Ishikawa (cell line): ENCODE data around the gene RPTOR.

Experiments used
- EGR1 ChIP-seq: IDR thresholded peaks from 2 replicates; pipeline ENCODE4 v1.6.1; 2012
- EP300 ChIP-seq: IDR thresholded peaks from 2 replicates; pipeline ENCODE4 v1.6.1; 2012; ENCODE audit warnings: borderline replicate concordance
- FOXM1 ChIP-seq: IDR thresholded peaks from 2 replicates; pipeline ENCODE4 v1.6.1; 2012; ENCODE audit warnings: low read depth, borderline replicate concordance
- NFIC ChIP-seq: IDR thresholded peaks from 2 replicates; pipeline ENCODE4 v1.6.1; 2012
- RAD21 ChIP-seq: IDR thresholded peaks from 2 replicates; pipeline ENCODE4 v1.6.1; 2012; ENCODE audit warnings: low read depth
- TCF12 ChIP-seq: IDR thresholded peaks from 2 replicates; pipeline ENCODE4 v1.6.1; 2012; ENCODE audit warnings: low read depth
- TEAD4 ChIP-seq: IDR thresholded peaks from 2 replicates; pipeline ENCODE4 v1.6.1; 2012
- TF ChIP-seq, protein P1 (sequence below): IDR thresholded peaks from 2 replicates; pipeline ENCODE4 v1.6.1; 2012
- TF ChIP-seq, protein P2 (sequence below): IDR thresholded peaks from 2 replicates; pipeline ENCODE4 v1.6.1; 2012
- TF ChIP-seq, protein P3 (sequence below): IDR thresholded peaks from 2 replicates; pipeline ENCODE4 v1.6.1; 2012; ENCODE audit warnings: low read depth, mild to moderate bottlenecking

DNA sequence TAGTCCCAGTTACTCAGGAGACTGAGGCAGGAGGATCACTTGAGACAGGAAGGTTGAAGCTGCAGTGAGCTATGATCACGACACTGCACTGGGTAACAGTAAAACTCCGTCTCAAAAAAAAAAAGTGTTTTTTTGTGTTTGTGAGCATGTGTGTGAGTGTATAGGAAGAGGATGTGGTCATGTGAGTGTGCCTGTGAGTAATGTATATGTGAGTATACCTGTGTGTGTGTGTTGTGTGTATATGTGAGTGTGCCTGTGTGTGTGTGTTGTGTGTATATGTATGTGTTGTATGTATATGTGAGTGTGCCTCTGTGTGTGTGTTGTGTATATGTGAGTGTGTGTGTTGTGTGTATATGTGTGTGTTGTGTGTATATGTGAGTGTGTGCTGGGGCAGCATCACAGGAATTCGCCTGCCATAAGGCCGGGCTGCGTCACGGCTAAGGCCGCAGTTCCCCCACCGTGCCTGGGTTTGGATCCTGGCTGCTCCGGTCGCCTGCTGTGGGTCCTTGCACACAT lies 46.9 kb upstream of the RPTOR start:
- TF ChIP-seq, protein P1, sequence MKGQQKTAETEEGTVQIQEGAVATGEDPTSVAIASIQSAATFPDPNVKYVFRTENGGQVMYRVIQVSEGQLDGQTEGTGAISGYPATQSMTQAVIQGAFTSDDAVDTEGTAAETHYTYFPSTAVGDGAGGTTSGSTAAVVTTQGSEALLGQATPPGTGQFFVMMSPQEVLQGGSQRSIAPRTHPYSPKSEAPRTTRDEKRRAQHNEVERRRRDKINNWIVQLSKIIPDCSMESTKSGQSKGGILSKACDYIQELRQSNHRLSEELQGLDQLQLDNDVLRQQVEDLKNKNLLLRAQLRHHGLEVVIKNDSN: no peak
- TF ChIP-seq TEAD4 (no peak), NFIC (no peak), EP300 (no peak), EGR1 (no peak), FOXM1 (no peak), RAD21 (no peak), TCF12 (no peak)
- TF ChIP-seq, protein P2, sequence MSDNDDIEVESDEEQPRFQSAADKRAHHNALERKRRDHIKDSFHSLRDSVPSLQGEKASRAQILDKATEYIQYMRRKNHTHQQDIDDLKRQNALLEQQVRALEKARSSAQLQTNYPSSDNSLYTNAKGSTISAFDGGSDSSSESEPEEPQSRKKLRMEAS: no peak
- TF ChIP-seq, protein P3, sequence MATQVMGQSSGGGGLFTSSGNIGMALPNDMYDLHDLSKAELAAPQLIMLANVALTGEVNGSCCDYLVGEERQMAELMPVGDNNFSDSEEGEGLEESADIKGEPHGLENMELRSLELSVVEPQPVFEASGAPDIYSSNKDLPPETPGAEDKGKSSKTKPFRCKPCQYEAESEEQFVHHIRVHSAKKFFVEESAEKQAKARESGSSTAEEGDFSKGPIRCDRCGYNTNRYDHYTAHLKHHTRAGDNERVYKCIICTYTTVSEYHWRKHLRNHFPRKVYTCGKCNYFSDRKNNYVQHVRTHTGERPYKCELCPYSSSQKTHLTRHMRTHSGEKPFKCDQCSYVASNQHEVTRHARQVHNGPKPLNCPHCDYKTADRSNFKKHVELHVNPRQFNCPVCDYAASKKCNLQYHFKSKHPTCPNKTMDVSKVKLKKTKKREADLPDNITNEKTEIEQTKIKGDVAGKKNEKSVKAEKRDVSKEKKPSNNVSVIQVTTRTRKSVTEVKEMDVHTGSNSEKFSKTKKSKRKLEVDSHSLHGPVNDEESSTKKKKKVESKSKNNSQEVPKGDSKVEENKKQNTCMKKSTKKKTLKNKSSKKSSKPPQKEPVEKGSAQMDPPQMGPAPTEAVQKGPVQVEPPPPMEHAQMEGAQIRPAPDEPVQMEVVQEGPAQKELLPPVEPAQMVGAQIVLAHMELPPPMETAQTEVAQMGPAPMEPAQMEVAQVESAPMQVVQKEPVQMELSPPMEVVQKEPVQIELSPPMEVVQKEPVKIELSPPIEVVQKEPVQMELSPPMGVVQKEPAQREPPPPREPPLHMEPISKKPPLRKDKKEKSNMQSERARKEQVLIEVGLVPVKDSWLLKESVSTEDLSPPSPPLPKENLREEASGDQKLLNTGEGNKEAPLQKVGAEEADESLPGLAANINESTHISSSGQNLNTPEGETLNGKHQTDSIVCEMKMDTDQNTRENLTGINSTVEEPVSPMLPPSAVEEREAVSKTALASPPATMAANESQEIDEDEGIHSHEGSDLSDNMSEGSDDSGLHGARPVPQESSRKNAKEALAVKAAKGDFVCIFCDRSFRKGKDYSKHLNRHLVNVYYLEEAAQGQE: no peak
